ENCODE data around the gene TMEM204.

The TMEM204 gene

GRCh38 chr16:1560866-1561265, 27.4 kb downstream of the TMEM204 start:
- no peaks in the 10 kb centered on the region; the same call in 1 of the 2 replicates for H3K4me1 ChIP-seq

DNA sequence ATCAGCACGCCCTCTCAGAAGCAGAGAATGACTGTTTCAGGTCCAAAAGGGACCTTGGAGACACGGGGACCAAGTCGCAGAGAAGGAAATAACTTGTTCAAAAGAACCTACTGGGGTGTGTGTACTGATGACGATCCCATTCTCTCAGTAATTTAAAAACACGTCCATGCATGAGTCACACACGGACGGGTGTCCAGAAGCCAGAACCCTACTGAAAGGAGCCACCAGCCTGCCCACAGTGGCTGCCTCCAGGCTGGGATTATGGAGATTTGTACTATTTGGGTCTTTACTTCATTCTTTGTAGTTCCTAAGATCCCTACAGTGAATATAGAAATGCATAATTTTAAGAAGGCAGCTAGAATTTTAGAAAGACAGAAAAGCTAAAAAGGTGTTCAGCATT, 27.8 kb downstream of the TMEM204 start:
- H3K9me3 ChIP-seq: no peaks in the 10 kb centered on the region
- H3K4me1 ChIP-seq: no peaks in the 10 kb centered on the region; the same call in 1 of the 2 replicates
- no peaks in the 10 kb centered on the region for H3K36me3 ChIP-seq
- no peak for DNase-seq
- no peak overlapping the region for H3K4me3 ChIP-seq (ENCODE audit: low read depth, low read length)
- TF ChIP-seq, protein P1, sequence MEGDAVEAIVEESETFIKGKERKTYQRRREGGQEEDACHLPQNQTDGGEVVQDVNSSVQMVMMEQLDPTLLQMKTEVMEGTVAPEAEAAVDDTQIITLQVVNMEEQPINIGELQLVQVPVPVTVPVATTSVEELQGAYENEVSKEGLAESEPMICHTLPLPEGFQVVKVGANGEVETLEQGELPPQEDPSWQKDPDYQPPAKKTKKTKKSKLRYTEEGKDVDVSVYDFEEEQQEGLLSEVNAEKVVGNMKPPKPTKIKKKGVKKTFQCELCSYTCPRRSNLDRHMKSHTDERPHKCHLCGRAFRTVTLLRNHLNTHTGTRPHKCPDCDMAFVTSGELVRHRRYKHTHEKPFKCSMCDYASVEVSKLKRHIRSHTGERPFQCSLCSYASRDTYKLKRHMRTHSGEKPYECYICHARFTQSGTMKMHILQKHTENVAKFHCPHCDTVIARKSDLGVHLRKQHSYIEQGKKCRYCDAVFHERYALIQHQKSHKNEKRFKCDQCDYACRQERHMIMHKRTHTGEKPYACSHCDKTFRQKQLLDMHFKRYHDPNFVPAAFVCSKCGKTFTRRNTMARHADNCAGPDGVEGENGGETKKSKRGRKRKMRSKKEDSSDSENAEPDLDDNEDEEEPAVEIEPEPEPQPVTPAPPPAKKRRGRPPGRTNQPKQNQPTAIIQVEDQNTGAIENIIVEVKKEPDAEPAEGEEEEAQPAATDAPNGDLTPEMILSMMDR (IDR thresholded peaks at IDR 0.05; ENCODE audit: low read depth, low read length): no peak
- H3K27me3 ChIP-seq: no peaks in the 10 kb centered on the region

More at GRCh38 chr16:1560866-1561265, 27.4 kb downstream of the TMEM204 start:
- Histone ChIP-seq H3K27me3 (no peaks in the 10 kb centered on the region), H3K9me3 (no peaks in the 10 kb centered on the region), H3K36me3 (no peaks in the 10 kb centered on the region), H3K4me3 (ENCODE audit: low read depth, low read length) (no peak overlapping the region)
- TF ChIP-seq, protein P1 (IDR thresholded peaks at IDR 0.05; ENCODE audit: low read depth, low read length): no peak
- DNase-seq: no peak

DNA sequence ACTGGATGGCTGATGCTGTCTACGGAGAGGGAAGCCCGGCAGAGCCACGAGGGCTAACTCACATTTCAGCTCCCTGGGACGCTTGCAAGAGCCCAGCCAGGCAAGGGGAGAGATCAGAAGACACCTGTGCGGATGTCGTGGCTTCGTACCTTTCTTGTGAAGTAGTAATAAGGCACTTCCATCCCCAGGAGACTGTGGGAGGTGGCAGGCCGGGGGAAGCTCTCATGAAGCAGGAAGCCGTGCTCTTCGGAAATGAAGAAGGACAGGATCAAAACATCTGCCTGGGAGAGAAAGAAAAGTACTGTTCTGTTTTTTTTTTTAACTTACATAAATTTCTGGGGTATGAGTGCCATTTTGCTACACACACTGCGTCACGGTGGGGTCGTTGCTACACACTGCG, 28.4 kb downstream of the TMEM204 start:
- DNase-seq: no peak
- H3K9me3 ChIP-seq: no peaks in the 10 kb centered on the region
- no peaks in the 10 kb centered on the region for H3K36me3 ChIP-seq
- no peak overlapping the region for H3K4me3 ChIP-seq (ENCODE audit: low read depth, low read length)
- no peaks in the 10 kb centered on the region for H3K27me3 ChIP-seq
- H3K4me1 ChIP-seq: no peaks in the 10 kb centered on the region; the same call in 1 of the 2 replicates
- TF ChIP-seq, protein P1 (IDR thresholded peaks at IDR 0.05; ENCODE audit: low read depth, low read length): no peak

DNA sequence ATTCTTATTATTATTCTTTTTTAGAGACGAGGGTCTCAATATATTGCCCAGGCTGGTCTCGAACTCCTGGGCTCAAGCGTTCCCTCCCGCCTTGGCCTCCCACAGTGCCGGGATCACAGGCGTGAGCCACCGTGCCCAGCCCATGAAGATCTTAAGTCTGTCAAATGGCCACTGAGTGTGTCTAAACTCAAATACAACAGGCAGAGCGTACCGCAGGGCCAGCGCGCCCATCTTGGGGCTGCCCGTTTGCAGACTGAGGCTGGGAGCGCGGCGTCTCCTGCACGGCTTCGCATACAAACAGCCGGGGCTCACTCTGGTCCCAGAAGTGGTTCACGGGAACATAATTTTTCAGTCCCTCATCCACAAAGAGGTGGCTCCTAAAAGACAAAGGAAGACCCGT, 30.3 kb downstream of the TMEM204 start:
- no peaks in the 10 kb centered on the region for H3K9me3 ChIP-seq
- TF ChIP-seq, protein P1 (IDR thresholded peaks at IDR 0.05; ENCODE audit: low read depth, low read length): no peak
- no peak overlapping the region for H3K4me3 ChIP-seq (ENCODE audit: low read depth, low read length)
- no peak for DNase-seq
- H3K36me3 ChIP-seq: no peaks in the 10 kb centered on the region
- no peaks in the 10 kb centered on the region; the same call in 1 of the 2 replicates for H3K4me1 ChIP-seq
- H3K27me3 ChIP-seq: no peaks in the 10 kb centered on the region

- Histone ChIP-seq H3K27me3 (no peaks in the 10 kb centered on the region), H3K4me1 (no peaks in the 10 kb centered on the region; the same call in 1 of the 2 replicates), H3K9me3 (no peaks in the 10 kb centered on the region), H3K36me3 (no peaks in the 10 kb centered on the region), H3K4me3 (ENCODE audit: low read depth, low read length) (no peak overlapping the region)
- peak; percentile 53 for DNase-seq
- TF ChIP-seq, protein P1 (IDR thresholded peaks at IDR 0.05; ENCODE audit: low read depth, low read length): peak; percentile 53
Measured at GRCh38 chr16:1564325-1564724, 30.9 kb downstream of the TMEM204 start.

DNA sequence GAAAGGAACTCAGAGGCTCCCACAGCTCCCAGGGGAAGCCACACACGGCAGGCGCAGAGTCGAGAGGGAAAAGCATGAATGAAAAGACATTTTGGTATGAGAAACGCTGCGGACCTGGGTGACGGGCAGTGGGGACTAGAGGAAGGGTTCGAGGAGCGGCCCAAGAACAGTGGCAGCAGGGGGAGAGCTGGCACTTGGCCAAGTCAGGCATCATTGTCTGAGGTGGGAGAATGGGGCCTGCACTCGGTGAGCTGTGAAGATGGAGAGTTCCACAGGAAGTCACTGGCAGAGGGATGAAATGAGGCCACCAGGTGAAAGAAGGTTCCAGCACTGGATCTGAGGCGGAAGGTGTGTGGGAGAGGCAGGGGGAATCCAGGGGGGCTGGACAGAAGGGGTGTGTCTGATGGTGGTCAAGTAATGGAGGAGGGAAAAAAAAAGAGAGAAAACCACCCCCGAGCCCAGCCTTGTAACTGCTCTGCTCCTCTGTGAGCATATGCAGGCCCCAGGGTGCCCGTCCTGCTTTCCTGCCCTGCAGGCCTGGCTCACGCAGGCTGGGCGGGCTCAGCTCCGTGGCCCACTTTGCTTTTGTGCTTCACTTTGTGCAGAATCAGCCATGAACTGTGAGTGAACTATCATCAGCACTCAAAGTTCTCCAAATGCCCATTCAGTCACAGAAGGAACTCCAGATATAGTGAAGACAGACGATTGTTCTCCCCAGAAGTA, 31.8 kb downstream of the TMEM204 start:
- TF ChIP-seq, protein P1 (IDR thresholded peaks at IDR 0.05; ENCODE audit: low read depth, low read length): no peak
- Histone ChIP-seq H3K36me3 (no peaks in the 10 kb centered on the region), H3K4me3 (ENCODE audit: low read depth, low read length) (no peak overlapping the region), H3K9me3 (no peaks in the 10 kb centered on the region), H3K4me1 (no peaks in the 10 kb centered on the region; the same call in 1 of the 2 replicates), H3K27me3 (no peaks in the 10 kb centered on the region)
- no peak for DNase-seq
